PC-9 (cell line): ENCODE results near the gene IFNLR1. TPM values are rescaled to one million over a fixed set of nuclear protein-coding genes. Genes with fewer than 3 reads are reported as not detected.

ENCODE experiments used
- BruUV-seq: library from RNA; stranded (reverse); fragments of 400-500 nt; replicated peaks from 2 replicates; lab custom pipeline; 2021; lab: Mats Ljungman, UMichigan
- CTCF ChIA-PET: fragments of 300-600 bp; sonication (Branson Sonifier 250); formaldehyde crosslinking; loops from one replicate; lab custom pipeline; 2022; ENCODE audit warnings: antibody characterized with exemption; lab: Charles Lee
- POLR2A ChIA-PET: fragments of 300-600 bp; sonication (Branson Sonifier 250); formaldehyde crosslinking; loops from one replicate; lab custom pipeline; 2022; ENCODE audit warnings: antibody characterized with exemption; ENCODE audit not compliant: unreplicated experiment; lab: Charles Lee
- DNase-seq, 2 experiments: peaks; one replicate each; pipeline versions ENCODE4 v3.0.0 to v3.0.0-alpha.2; 2015 to 2022; ENCODE audit warnings: mixed read lengths in 1 of 2
- H2AFZ ChIP-seq: fragments of 200-600 bp; sonication (generic); 2 replicates; pipeline ENCODE4 v1.8.1; 2017; ENCODE audit warnings: antibody characterized with exemption
- H3F3A ChIP-seq: fragments of 200-600 bp; sonication (generic); 2 replicates; pipeline ENCODE4 v1.8.1; 2017; ENCODE audit warnings: antibody characterized with exemption, mild to moderate bottlenecking, low read depth; ENCODE audit not compliant: insufficient read depth
- H3K27ac ChIP-seq: fragments of 200-600 bp; sonication (generic); 2 replicates; pipeline ENCODE4 v1.6.1; 2016; ENCODE audit warnings: mixed run types
- H3K27me3 ChIP-seq: fragments of 200-600 bp; sonication (generic); 2 replicates; pipeline ENCODE4 v1.6.1; 2016; ENCODE audit warnings: low read depth, mixed run types; ENCODE audit not compliant: insufficient read depth
- H3K36me3 ChIP-seq: fragments of 200-600 bp; sonication (generic); 2 replicates; pipeline ENCODE4 v1.6.1; 2016; ENCODE audit warnings: low read depth, mixed run types
- H3K4me1 ChIP-seq: fragments of 200-600 bp; sonication (generic); replicated peaks from 2 replicates; pipeline ENCODE4 v1.6.1; 2016; ENCODE audit warnings: mixed run types; ENCODE audit not compliant: insufficient read depth
- H3K4me2 ChIP-seq: fragments of 200-600 bp; sonication (generic); 2 replicates; pipeline ENCODE4 v1.6.1; 2017; ENCODE audit warnings: mixed run types
- H3K4me3 ChIP-seq: fragments of 200-600 bp; sonication (generic); 2 replicates; pipeline ENCODE4 v1.6.1; 2016; ENCODE audit warnings: mixed run types
- H3K79me2 ChIP-seq: fragments of 200-600 bp; sonication (generic); 2 replicates; pipeline ENCODE4 v1.6.1; 2017; ENCODE audit warnings: low read depth, mixed run types
- H3K9me2 ChIP-seq: fragments of 200-600 bp; sonication (generic); 2 replicates; pipeline ENCODE4 v1.8.1; 2017; ENCODE audit warnings: mild to moderate bottlenecking; ENCODE audit not compliant: insufficient read depth
- H3K9me3 ChIP-seq: fragments of 200-600 bp; sonication (generic); 2 replicates; pipeline ENCODE4 v1.8.1; 2016; ENCODE audit warnings: low read depth; ENCODE audit not compliant: insufficient read depth
- H4K20me1 ChIP-seq: fragments of 200-600 bp; sonication (generic); 2 replicates; pipeline ENCODE4 v1.8.1; 2017; ENCODE audit not compliant: insufficient read depth
- CTCF ChIP-seq: fragments of 200-600 bp; sonication (generic); conservative IDR thresholded peaks from 2 replicates; pipeline ENCODE4 v1.6.1; 2017; ENCODE audit warnings: mixed run types, antibody characterized with exemption, mild to moderate bottlenecking, moderate library complexity
- EZH2 ChIP-seq: fragments of 200-600 bp; sonication (generic); IDR thresholded peaks from 2 replicates; pipeline ENCODE4 v1.8.0; 2017; ENCODE audit warnings: antibody characterized with exemption, low read depth
- intact Hi-C: fragments of 100-400 bp; cut with micrococcal nuclease; formaldehyde crosslinking; loops from one replicate; pipeline ENCODE4 v1.10.0; 2022; ENCODE audit not compliant: unreplicated experiment
- total RNA-seq: library from RNA; stranded (reverse); gene quantifications from 2 replicates; pipeline ENCODE4 v1.2.3, GENCODE V29; 2021

The IFNLR1 gene
- total RNA-seq, 1 experiment from 2014 or later: 5.5 TPM

DNA sequence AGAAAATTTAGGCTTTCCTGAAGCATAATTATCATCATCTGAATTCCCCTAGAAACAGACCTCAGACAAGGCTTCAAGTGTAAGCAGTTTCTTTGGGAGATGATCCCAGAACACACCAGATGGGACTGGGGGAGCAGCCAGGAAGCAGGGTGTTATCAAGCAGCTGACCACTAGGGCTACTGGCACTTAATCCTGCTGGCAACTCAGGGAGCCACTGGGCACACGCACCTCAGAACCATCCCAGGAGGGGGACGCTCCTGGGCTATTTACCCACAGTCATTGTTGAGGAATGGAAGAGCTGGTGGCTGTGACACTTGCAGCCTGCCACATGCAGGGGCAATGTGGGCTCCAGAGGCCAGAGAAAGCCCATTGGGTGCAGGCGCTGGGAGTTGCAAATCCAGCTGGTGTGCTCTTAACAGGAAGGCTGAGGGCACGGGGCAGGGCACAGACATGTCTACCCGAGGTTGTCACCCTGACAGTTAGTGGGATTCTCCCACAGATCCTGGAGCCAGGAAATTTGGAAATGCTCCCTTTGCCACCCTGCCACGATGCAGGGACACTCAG is 29.1 kb downstream of the IFNLR1 start:
- no TSS peak for BruUV-seq
- Histone ChIP-seq H3K4me2 (no peak overlapping the region), H3K4me3 (no peak overlapping the region), H3K9me3 (no peaks in the 10 kb centered on the region), H3K4me1 (no peaks in the 10 kb centered on the region), H4K20me1 (no peaks in the 10 kb centered on the region), H3K36me3 (no peaks in the 10 kb centered on the region), H3K27me3 (no peaks in the 10 kb centered on the region), H3K9me2 (no peaks in the 10 kb centered on the region), H2AFZ (no peak overlapping the region), H3K79me2 (no peaks in the 10 kb centered on the region), H3F3A (no peaks in the 10 kb centered on the region), H3K27ac (no peak overlapping the region)
- ChIA-PET POLR2A (no interaction called here), CTCF (no interaction called here)
- no peak for DNase-seq
- TF ChIP-seq CTCF: 0 out of 2 replicates have a peak, but pooled peaks have one; percentile 29
- no peak for TF ChIP-seq EZH2
- intact Hi-C loops: no loop called here

DNA sequence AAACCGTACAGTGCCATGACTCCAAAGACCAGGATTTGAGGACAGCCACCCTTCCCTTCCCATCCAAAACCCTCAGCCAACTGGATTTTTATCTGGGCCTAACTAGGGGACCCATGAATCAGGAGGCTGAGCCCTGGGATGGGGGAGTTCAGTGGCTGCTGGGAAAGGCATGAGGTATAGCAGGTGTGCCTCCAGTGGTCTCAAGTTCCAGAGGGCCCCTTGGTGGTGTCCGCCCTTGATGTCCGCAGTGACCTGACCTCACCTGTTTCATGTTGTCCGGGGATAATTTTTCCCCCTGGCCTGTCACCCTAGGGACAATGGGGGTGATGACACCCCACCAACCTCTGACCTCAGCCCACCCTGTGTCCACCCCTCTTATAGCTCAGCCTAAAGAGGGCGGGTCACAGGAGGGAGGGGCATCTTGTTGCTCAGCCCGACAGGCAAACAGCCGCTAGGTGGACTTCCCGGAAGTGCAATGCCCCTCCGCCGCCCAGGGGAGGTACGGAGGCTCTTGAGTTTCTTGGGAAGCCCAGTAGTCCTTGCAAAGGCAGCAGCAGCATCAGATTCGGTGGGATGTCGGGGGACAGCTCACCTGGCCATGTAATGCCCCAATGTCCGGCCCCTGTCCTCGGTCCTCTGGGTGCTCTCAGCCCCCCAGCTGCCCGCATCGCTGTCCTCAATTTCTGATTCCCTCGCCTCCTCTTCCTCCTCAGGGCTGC is 30.4 kb downstream of the IFNLR1 start:
- H3K79me2 ChIP-seq: no peaks in the 10 kb centered on the region
- no peaks in the 10 kb centered on the region for H3K9me2 ChIP-seq
- no peak for DNase-seq
- H3K27me3 ChIP-seq: no peaks in the 10 kb centered on the region
- BruUV-seq: no TSS peak
- H4K20me1 ChIP-seq: no peaks in the 10 kb centered on the region
- POLR2A ChIA-PET: no interaction called here
- H3K27ac ChIP-seq: no peak overlapping the region
- H3F3A ChIP-seq: no peaks in the 10 kb centered on the region
- H3K36me3 ChIP-seq: no peaks in the 10 kb centered on the region
- no peaks in the 10 kb centered on the region for H3K4me1 ChIP-seq
- intact Hi-C loops: no loop called here
- H3K4me3 ChIP-seq: no peak overlapping the region
- H3K9me3 ChIP-seq: no peaks in the 10 kb centered on the region
- CTCF ChIA-PET: no interaction called here
- no peak overlapping the region for H3K4me2 ChIP-seq
- TF ChIP-seq CTCF: no peak
- no peak for TF ChIP-seq EZH2
- H2AFZ ChIP-seq: no peak overlapping the region

DNA sequence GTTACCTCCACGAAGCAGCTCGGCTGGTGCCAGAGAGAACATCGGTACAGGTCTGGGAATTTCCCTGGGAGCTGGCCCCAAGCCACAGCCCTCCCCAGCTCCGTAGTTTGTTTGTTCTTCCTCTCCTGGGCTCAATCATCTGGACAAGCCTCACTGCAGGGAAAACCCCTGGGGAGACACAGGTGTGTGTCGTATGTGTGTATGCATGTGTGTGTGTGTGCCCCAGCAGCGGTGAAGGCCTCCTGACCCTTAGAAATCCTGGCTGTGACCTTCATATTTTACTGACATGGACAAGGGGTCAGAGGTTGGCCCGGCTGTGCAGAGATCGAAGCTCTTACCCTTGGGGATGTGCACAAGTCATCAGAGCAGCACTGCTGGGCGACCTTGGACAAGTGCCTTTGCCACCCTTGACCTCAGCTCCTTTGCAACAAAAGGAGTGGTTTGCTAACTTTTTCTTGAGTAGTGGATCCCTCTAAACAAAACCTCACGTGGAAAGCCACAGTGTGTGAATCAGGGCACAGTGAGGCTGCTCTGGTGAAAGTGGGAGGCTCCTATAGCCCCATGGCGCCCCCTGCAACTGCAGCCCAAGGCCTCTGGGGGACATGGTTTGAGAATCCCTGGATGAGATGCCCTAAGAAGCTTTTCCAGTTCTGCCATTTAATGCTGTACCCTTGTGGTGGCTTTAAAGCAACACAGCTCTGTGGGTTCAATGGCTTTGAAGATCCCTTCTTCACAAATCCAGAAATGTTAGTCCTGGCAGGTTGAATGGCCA is 31.9 kb downstream of the IFNLR1 start:
- no peak overlapping the region for H3K4me3 ChIP-seq
- peaks cover 2% of the 10 kb centered on the region for H3K4me1 ChIP-seq
- no peak for TF ChIP-seq CTCF
- no peak for TF ChIP-seq EZH2
- no peaks in the 10 kb centered on the region for H3K9me2 ChIP-seq
- H3K79me2 ChIP-seq: no peaks in the 10 kb centered on the region
- no peak overlapping the region for H2AFZ ChIP-seq
- intact Hi-C loops: no loop called here
- no peak overlapping the region for H3K4me2 ChIP-seq
- no TSS peak for BruUV-seq
- no peak overlapping the region for H3K27ac ChIP-seq
- H3K27me3 ChIP-seq: no peaks in the 10 kb centered on the region
- DNase-seq: no peak
- POLR2A ChIA-PET: no interaction called here
- no peaks in the 10 kb centered on the region for H3K9me3 ChIP-seq
- H3K36me3 ChIP-seq: no peaks in the 10 kb centered on the region
- H3F3A ChIP-seq: no peaks in the 10 kb centered on the region; the same call in 1 of the 2 replicates
- CTCF ChIA-PET: no interaction called here
- no peaks in the 10 kb centered on the region for H4K20me1 ChIP-seq
